Measurements from ENCODE around the gene MRPS35.
A peak's percentile ranks its signal among the peaks of the same experiment; 100 is the strongest.

MRPS35 gene

DNA sequence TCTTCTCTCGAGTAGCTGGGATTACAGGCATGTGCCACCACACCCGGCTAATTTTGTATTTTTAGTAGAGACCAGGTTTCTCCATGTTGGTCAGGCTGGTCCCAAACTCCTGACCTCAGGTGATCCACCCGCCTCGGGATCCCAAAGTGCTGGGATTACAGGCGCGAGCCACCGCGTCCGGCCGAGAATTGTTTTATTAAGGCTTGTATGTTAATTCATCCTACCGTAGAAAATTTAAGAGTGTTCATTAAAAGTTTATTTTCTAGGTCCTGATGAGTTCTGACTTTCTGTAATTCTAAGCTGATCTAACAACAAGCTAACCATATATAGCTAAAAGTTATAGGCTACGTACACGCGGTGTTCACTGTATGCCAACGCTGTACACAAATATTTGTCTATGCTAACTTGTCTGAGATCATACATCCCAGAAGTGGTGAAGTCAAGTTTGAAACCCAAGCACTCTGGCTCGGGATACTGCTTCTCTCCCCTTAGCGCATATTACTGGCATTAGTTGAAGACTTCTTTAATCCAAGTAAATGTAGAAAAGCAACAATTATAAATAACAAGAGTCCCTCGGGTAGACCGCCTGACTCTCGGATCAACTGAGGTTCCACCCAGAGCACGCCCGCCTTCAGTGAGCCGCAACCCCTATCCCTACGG lies 570 bp upstream of the MRPS35 start:
- H3F3A ChIP-seq (ENCODE audit: control insufficient read depth, insufficient read depth): no peaks in the 10 kb centered on the region
- no peaks in the 10 kb centered on the region for H3K9me3 ChIP-seq (ENCODE audit: control insufficient read depth, insufficient read depth, low read length)
- peaks cover 44% of the 10 kb centered on the region for H3K79me2 ChIP-seq (ENCODE audit: control insufficient read depth, low read length)
- peak overlapping the region; percentile 17; the same call in 1 of the 2 replicates for H3K27ac ChIP-seq (ENCODE audit: low read depth, low read length)
- TF ChIP-seq, protein P1, sequence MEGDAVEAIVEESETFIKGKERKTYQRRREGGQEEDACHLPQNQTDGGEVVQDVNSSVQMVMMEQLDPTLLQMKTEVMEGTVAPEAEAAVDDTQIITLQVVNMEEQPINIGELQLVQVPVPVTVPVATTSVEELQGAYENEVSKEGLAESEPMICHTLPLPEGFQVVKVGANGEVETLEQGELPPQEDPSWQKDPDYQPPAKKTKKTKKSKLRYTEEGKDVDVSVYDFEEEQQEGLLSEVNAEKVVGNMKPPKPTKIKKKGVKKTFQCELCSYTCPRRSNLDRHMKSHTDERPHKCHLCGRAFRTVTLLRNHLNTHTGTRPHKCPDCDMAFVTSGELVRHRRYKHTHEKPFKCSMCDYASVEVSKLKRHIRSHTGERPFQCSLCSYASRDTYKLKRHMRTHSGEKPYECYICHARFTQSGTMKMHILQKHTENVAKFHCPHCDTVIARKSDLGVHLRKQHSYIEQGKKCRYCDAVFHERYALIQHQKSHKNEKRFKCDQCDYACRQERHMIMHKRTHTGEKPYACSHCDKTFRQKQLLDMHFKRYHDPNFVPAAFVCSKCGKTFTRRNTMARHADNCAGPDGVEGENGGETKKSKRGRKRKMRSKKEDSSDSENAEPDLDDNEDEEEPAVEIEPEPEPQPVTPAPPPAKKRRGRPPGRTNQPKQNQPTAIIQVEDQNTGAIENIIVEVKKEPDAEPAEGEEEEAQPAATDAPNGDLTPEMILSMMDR (IDR thresholded peaks at IDR 0.05; ENCODE audit: low read depth, low read length, poor library complexity, severe bottlenecking): no peak
- no peak for TF ChIP-seq EZH2phosphoT487 (IDR thresholded peaks at IDR 0.05; ENCODE audit: borderline replicate concordance, low read length)
- peak overlapping the region; percentile 94 for H3K4me3 ChIP-seq (ENCODE audit: low read length)
- H3K4me2 ChIP-seq (ENCODE audit: low read length): peak overlapping the region; percentile 78
- no peaks in the 10 kb centered on the region for H3K27me3 ChIP-seq (ENCODE audit: control insufficient read depth, low read length)
- peaks cover 27% of the 10 kb centered on the region for H3K36me3 ChIP-seq (ENCODE audit: control insufficient read depth, low read length)
- H3K9me2 ChIP-seq (replicated peaks; ENCODE audit: control insufficient read depth, low read length): no peaks in the 10 kb centered on the region
- peaks cover 18% of the 10 kb centered on the region for H3K4me1 ChIP-seq (ENCODE audit: control insufficient read depth, low read length)
- H4K20me1 ChIP-seq (ENCODE audit: control insufficient read depth, insufficient read depth, low read depth, low read length): 0 out of 2 replicates have a peak, but pooled peaks cover 8% of the 10 kb centered on the region

DNA sequence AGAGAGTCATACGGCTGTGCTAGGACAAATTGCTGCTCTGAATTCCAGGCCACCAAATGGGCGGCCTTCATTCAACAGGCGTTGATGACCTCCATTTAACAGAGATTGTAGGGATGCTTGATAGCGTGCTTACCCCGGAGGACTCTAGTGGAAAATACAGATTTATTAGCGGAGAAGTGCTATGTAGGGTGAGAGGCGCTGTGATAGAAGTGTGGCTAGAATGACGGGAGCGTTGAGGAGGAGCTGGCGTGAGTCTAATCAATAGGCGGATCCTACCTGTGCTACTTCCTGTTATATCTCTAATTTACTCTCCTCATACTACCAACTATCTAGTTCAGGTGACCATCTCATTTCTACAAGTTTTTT lies 668 bp downstream of the MRPS35 start:
- Histone ChIP-seq H3K27me3 (ENCODE audit: control insufficient read depth, low read length) (no peaks in the 10 kb centered on the region), H3K4me3 (ENCODE audit: low read length) (peak overlapping the region; percentile 94), H4K20me1 (ENCODE audit: control insufficient read depth, insufficient read depth, low read depth, low read length) (0 out of 2 replicates have a peak, but pooled peaks cover 8% of the 10 kb centered on the region), H3K4me2 (ENCODE audit: low read length) (peak overlapping the region; percentile 78), H3F3A (ENCODE audit: control insufficient read depth, insufficient read depth) (no peaks in the 10 kb centered on the region), H3K36me3 (ENCODE audit: control insufficient read depth, low read length) (peaks cover 39% of the 10 kb centered on the region), H3K4me1 (ENCODE audit: control insufficient read depth, low read length) (peaks cover 18% of the 10 kb centered on the region), H3K9me2 (replicated peaks; ENCODE audit: control insufficient read depth, low read length) (no peaks in the 10 kb centered on the region), H3K9me3 (ENCODE audit: control insufficient read depth, insufficient read depth, low read length) (no peaks in the 10 kb centered on the region), H3K27ac (ENCODE audit: low read depth, low read length) (peak overlapping the region; percentile 17), H3K79me2 (ENCODE audit: control insufficient read depth, low read length) (peaks cover 54% of the 10 kb centered on the region)
- TF ChIP-seq, protein P1 (IDR thresholded peaks at IDR 0.05; ENCODE audit: low read depth, low read length, poor library complexity, severe bottlenecking): no peak
- TF ChIP-seq EZH2phosphoT487 (IDR thresholded peaks at IDR 0.05; ENCODE audit: borderline replicate concordance, low read length): no peak

DNA sequence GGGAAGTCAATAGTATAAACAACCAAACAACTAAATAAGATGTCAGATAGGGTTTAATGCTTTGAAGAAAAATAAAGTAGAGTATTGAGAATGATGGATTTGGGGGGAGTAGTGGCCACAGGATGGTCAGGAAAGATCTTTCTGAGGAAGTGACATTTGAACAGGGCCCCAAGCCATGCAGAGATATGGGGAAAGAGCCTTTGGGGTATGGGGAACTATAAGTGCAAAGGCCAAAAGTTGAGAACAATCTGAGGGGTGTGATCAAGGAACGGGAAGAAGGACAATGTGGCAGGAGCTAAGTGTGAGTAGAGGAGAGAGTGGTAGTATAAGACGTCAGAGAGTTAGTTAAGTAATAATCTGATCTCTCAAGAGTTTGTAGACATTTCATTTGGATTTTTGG lies 1.3 kb downstream of the MRPS35 start:
- Histone ChIP-seq H3K27ac (ENCODE audit: low read depth, low read length) (no peak overlapping the region), H3K4me1 (ENCODE audit: control insufficient read depth, low read length) (peaks cover 18% of the 10 kb centered on the region), H3K9me3 (ENCODE audit: control insufficient read depth, insufficient read depth, low read length) (no peaks in the 10 kb centered on the region), H3K9me2 (replicated peaks; ENCODE audit: control insufficient read depth, low read length) (no peaks in the 10 kb centered on the region), H3K79me2 (ENCODE audit: control insufficient read depth, low read length) (peaks cover 54% of the 10 kb centered on the region), H3F3A (ENCODE audit: control insufficient read depth, insufficient read depth) (no peaks in the 10 kb centered on the region), H3K36me3 (ENCODE audit: control insufficient read depth, low read length) (peaks cover 41% of the 10 kb centered on the region), H3K27me3 (ENCODE audit: control insufficient read depth, low read length) (no peaks in the 10 kb centered on the region), H3K4me2 (ENCODE audit: low read length) (peak overlapping the region; percentile 78), H3K4me3 (ENCODE audit: low read length) (peak overlapping the region; percentile 94), H4K20me1 (ENCODE audit: control insufficient read depth, insufficient read depth, low read depth, low read length) (0 out of 2 replicates have a peak, but pooled peaks cover 8% of the 10 kb centered on the region)
- TF ChIP-seq, protein P1 (IDR thresholded peaks at IDR 0.05; ENCODE audit: low read depth, low read length, poor library complexity, severe bottlenecking): no peak
- no peak for TF ChIP-seq EZH2phosphoT487 (IDR thresholded peaks at IDR 0.05; ENCODE audit: borderline replicate concordance, low read length)
